C1 segment of cervical spinal cord (tissue), 14 donors: ENCODE data around the gene ANAPC7.
"Not testable (repeated sequence)": the region's sequence is repeated elsewhere in the genome, so short reads cannot be mapped to it uniquely, and the experiment has no call there.

Source experiments
- DNase-seq, 14 donors: peaks; one replicate each; lab custom pipeline; 2025; lab: John Stamatoyannopoulos, UW

Gene ANAPC7

DNA sequence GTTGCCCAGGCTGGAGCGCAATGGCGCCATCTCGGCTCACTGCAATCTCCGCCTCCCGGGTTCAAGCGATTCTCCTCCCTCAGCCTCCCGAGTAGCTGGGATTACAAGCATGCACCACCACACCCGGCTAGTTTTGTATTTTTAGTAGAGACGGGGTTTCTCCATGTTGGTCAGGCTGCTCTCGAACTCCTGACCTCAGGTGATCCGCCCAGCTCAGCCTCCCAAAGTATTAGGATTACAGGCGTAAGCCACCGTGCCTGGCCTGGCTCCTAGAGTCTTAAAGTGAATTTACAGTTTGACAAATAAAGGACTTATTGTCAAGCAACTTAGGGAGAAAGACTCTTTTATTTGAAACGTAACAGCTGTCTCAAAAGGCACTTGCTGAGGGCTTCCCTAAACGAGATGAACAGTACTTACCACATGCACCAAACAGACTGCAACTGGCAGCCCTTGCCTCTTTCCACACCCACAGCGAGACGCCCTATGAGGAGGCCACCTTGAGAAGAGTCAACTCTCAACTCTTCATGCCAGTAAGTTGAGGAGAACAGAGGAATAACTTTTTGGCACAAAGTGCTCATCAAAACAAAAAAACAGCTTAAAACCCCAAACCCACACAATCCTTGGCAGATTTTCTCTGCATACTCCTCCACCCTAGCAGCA, 25.2 kb downstream of the ANAPC7 start:
- not testable (repeated sequence) for DNase-seq

GRCh38 chr12:110373962-110374611, 29.4 kb downstream of the ANAPC7 start:
- DNase-seq, result no peak

DNA sequence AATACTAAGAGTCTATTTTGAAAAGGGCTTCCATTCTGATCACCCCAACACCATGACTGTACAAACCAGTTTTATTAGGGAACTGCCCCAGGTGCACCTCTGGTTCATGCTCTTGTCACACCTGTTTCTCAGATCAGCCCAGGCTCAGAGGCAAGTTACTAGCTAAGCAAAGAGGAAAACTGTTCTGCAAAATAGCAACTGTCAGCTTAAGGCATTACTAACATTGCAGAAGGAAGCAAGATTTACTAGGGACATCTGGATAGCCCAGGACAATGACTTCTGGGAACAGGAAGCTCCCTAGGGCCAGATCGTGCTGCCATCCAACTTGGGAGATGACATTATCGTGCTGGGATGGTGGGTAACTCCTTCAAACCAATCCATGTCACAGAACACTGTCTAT, 30.1 kb downstream of the ANAPC7 start:
- no peak for DNase-seq

GRCh38 chr12:110373025-110373424, 30.5 kb downstream of the ANAPC7 start:
- no peak for DNase-seq

GRCh38 chr12:110372056-110372425, 31.5 kb downstream of the ANAPC7 start:
- DNase-seq, result no peak

GRCh38 chr12:110371408-110372055, 32.0 kb downstream of the ANAPC7 start:
- DNase-seq, result no peak

DNA sequence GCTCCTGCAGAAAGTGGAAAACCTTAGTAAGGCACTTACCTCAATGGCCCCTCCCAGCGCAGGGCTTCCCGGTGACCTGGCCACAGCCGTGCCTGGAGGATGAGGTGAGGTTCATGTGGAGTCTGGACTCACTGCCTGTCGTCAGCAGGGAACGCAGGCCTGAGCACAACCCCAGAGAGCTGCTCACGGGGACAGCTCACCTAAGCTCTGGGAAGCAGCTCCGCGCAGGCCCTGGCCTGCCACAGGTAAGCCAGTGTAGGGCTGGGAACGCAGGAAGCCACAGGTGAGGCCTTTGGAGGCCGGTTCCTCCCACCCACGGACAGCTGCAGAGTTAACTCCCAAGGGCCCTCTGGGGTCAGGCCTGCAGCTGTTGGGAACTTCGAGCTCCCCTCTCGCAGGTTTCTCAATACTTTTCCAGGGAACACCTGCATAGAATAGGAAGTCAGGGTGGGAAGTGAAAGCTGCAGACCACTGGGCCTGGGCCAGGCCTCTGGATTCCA, 32.7 kb downstream of the ANAPC7 start:
- DNase-seq, result no peak

- no peak for DNase-seq
Measured at GRCh38 chr12:110369992-110370391, 33.5 kb downstream of the ANAPC7 start.

DNA sequence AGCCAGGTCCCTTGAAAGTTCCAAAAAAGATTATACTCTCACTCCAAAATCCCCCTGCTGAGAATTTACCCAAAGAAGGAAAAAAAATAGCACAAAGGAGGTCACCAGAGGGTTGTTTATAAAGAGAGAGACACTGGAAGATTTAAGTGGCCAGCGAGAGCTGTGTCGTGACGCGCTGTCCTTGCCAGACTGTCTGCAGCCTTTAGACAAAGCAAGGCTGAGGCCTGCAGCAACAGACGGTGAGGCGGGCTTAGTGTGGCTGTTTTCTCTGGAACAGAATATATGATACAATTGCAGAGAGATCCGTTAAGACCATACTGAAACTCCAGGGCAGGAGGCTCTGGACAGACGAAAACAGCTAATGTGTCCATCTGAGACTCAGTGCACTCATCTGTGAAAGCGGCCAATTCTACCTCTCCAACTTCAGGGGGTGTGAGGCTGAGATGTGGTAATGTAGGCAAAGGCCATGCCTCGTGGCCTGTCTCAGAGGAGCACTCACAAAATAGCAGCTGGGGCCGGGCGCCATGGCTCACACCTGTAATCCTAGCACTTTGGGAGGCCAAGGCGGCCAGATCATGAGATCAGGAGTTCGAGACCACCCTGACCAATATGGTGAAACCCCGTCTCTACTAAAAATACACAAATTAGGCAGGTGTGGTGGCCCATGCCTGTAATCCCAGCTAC, 36.2 kb downstream of the ANAPC7 start:
- peak in 1 of 14 donors; percentile 35 for DNase-seq

- DNase-seq, result no peak
Measured at GRCh38 chr12:110366321-110367142, 37.0 kb downstream of the ANAPC7 start.

DNA sequence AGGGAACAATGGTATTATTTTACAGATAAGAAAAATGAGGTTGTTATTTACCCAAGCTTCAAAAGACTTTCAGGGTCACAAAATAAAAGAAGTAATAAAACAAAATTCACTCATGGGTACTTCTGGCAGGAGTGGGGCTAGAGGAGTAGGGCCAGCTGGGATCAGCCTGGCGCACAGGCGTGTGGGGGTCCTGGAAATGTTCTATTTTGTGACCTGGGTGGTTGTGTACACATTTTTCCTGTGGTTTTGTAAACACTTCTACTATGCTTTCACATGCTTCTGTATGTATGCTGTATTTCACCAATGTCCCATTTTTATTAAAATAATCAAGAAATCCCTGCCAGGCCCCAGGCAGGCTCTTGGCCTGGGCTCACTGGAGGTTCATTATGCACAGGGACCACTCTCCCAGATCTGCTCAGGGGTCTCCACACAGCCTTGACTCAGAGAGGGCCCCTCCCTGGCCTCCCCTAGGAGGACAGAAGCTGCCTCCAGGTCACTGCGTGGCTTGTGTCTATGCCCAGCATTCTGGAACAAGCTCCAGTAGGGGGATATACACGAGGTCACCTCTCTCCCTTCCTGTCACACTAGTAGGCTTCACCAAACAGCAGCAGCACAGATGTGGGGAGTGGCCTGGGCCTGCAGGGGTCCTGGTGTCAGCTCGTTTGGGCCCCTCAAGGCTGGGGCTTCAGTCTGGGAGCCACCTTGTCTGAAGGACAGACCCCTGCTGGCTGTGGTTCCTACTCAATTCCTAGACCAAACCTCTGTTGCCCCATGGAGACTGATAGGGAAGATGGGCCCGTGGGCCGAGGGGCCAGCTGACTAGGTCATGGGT, 37.8 kb downstream of the ANAPC7 start:
- no peak for DNase-seq

DNA sequence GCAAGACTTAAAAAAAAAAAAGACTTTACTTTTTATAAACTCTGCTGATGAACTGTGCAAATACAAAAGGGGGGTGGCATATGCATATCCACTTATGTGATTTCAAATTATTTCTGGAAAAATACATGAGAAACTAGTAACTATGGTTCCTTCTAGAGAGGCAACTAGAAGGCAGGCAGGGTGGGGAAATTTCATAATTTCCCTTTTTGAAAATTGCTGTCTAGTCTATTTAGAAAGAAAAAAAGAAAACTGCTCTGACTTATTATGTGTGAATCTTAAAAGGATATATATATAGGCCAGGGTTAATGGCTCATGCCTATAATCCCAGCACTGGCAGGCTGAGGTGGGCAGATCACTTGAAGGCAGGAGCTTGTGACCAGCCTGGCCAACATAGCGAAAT, 42.3 kb downstream of the ANAPC7 start:
- no peak for DNase-seq

DNA sequence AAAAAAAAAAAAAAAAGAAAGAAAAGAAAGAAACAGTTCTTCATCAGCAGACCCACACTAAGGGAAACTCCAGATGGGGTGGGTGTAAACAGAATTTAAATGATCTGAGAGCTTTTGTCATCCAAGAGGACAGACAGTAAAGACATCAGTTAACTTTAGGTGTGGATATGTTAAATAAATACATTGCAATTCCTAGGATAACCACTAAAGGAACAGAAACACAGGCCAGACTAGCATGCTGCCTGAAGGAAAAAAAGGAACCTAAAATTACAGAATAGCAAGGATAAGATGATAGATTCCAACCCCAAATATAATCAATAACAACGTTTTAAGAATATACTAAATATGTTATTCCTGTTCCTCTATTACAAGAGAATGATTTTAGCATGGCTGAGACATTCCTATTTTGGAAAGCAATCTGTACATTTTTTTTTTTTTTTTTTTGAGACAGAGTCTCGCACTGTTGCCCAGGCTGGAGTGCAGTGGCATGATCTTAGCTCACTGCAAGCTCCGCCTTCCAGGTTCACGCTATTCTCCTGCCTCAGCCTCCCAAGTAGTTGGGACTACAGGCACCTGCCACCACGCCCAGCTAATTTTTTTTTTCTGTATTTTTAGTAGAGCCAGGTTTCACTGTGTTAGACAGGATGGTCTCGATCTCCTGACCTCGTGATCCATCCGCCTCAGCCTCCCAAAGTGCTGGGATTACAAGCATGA, 45.0 kb downstream of the ANAPC7 start:
- DNase-seq, result not testable (repeated sequence)

DNA sequence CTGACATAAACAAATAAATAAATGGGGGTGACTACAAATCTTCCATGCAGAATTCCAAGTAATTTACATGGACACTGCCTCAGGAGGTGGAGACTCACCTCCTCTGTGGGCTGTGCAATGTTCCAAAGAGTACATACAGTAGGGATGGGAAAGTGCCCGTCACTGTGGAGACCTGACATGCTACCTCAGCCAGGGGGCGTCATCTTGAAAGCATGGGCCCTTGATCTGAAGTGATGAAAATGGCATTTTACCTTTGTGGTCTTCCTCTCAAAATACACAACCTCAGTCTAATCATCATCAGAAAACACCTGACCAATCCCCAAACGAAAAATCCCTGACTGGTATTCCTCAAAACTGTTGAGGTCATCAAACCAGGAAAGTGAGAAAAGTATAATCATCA, 48.4 kb downstream of the ANAPC7 start:
- no peak for DNase-seq

DNA sequence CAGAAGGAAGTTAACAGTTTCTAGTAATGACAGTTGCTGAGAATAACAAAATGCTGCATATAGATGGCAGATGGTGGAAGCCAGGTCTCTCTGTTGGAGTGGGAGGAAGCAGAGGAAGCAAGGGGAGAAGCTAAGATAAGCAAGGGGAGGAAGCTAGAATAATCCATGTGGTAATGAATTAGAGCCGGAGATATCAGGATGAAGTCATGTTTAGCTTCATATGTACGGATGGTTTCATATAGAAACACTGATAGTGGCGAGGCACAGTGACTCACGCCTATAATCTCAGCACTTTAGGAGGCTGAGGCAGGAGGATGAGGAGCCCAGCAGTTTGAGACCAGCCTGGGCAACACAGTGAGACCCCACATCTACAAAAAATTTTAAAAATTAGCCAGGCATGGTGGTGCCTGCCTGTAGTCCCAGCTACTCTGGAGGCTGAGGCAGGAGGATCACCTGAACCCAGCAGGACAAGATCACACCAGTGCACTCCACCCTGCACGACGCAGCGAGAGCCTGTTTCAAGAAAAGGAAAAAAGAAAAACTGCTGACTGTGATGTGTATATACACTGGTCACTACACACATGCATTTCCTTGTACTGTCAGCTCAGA, 49.2 kb downstream of the ANAPC7 start:
- peak in 1 of 14 donors; percentile 28 for DNase-seq

- no peak for DNase-seq
Measured at GRCh38 chr12:110353211-110353965, 50.1 kb downstream of the ANAPC7 start.

DNA sequence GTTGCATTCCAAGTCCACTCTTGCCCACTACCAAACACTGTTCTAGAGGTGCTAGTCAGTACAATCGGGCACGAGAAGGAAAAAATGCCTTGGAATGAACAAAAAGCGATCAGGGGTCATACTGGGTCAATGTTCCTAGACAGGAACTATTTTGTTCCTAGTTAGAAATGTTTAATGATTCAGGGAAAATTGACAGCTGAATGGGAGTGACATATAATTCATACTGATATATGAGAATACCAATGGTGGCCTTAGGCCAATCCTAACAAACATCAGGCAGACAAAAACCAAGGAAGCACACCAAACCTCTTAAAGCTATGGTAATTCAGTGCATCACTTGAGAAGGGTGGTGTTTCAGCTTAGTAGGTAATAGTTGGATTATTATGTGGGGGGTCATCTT, 51.1 kb downstream of the ANAPC7 start:
- DNase-seq, result no peak

- DNase-seq, result no peak
Measured at GRCh38 chr12:110351119-110351518, 52.4 kb downstream of the ANAPC7 start.
